NCI-H1436 (cell line): Measurements from ENCODE around the gene ACTG2.
A peak's percentile ranks its signal among the peaks of the same experiment; 100 is the strongest.
"Not testable (repeated sequence)": the region's sequence is repeated elsewhere in the genome, so short reads cannot be mapped to it uniquely, and the experiment has no call there.

Source experiments
- DNase-seq: peaks from one replicate; lab custom pipeline; 2025; lab: John Stamatoyannopoulos, UW

ACTG2 gene

GRCh38 chr2:73893764-73894474 lies 1.1 kb downstream of the ACTG2 start:
- no peak for DNase-seq

- no peak for DNase-seq
These were observed 1.7 kb downstream of the ACTG2 start for GRCh38 chr2:73894475-73894850.

GRCh38 chr2:73894877-73895276 lies 2.1 kb downstream of the ACTG2 start:
- no peak for DNase-seq

GRCh38 chr2:73895473-73895872 lies 2.7 kb downstream of the ACTG2 start:
- DNase-seq = no peak

- no peak for DNase-seq
These were observed 3.8 kb downstream of the ACTG2 start for GRCh38 chr2:73896362-73897239.

- no peak for DNase-seq
These were observed 4.4 kb downstream of the ACTG2 start for GRCh38 chr2:73897240-73897583.

GRCh38 chr2:73897934-73898333 lies 5.1 kb downstream of the ACTG2 start:
- no peak for DNase-seq

- no peak for DNase-seq
These were observed 7.1 kb downstream of the ACTG2 start for GRCh38 chr2:73899801-73900336.

GRCh38 chr2:73901143-73901542 lies 8.3 kb downstream of the ACTG2 start:
- DNase-seq = no peak

GRCh38 chr2:73902284-73902683 lies 9.5 kb downstream of the ACTG2 start:
- no peak for DNase-seq

GRCh38 chr2:73903313-73903712 lies 10.5 kb downstream of the ACTG2 start:
- no peak for DNase-seq

- not testable (repeated sequence) for DNase-seq
These were observed 11.3 kb downstream of the ACTG2 start for GRCh38 chr2:73903949-73904613.

GRCh38 chr2:73904952-73905351 lies 12.1 kb downstream of the ACTG2 start:
- DNase-seq = no peak

GRCh38 chr2:73906847-73907505 lies 14.2 kb downstream of the ACTG2 start:
- DNase-seq = no peak

GRCh38 chr2:73907840-73908452 lies 15.1 kb downstream of the ACTG2 start:
- DNase-seq = peak; percentile 45

GRCh38 chr2:73908689-73909652 lies 16.2 kb downstream of the ACTG2 start:
- DNase-seq = no peak

- DNase-seq = no peak
These were observed 18.2 kb downstream of the ACTG2 start for GRCh38 chr2:73910873-73911547.

- DNase-seq = no peak
These were observed 18.9 kb downstream of the ACTG2 start for GRCh38 chr2:73911548-73912208.

GRCh38 chr2:73913414-73914054 lies 20.7 kb downstream of the ACTG2 start:
- no peak for DNase-seq
